Stimulated activated CD8-positive, alpha-beta memory T cell treated with anti-CD3 and anti-CD28 coated beads, Interleukin-4, amount 100 ng/mL, for 1 hour (primary cell): Measurements from ENCODE around the gene NTSR1.

Experiments
- DNase-seq, 2 donors: peaks; one replicate each; pipeline ENCODE4 v3.0.0-alpha.2; 2020; ENCODE audit warnings: low read depth in 2 of 2, low spot score in 1 of 2

The NTSR1 gene

GRCh38 chr20:62780696-62781095 lies 72.1 kb downstream of the NTSR1 start:
- DNase-seq, result no peak

- no peak for DNase-seq
Observed at GRCh38 chr20:62782149-62782892, 73.7 kb downstream of the NTSR1 start.

GRCh38 chr20:62782893-62783278 lies 74.2 kb downstream of the NTSR1 start:
- DNase-seq, result no peak

GRCh38 chr20:62784497-62784896 lies 75.9 kb downstream of the NTSR1 start:
- no peak for DNase-seq

GRCh38 chr20:62785393-62785792 lies 76.8 kb downstream of the NTSR1 start:
- DNase-seq, result no peak

- no peak for DNase-seq
Observed at GRCh38 chr20:62786157-62786556, 77.5 kb downstream of the NTSR1 start.

- no peak for DNase-seq
Observed at GRCh38 chr20:62787321-62787720, 78.7 kb downstream of the NTSR1 start.

GRCh38 chr20:62787866-62788265 lies 79.2 kb downstream of the NTSR1 start:
- no peak for DNase-seq

- DNase-seq, result no peak
Observed at GRCh38 chr20:62788607-62789006, 80.0 kb downstream of the NTSR1 start.

GRCh38 chr20:62790075-62790474 lies 81.4 kb downstream of the NTSR1 start:
- no peak for DNase-seq

- peak; percentile 34 to 51 for DNase-seq
Observed at GRCh38 chr20:62791301-62792181, 82.9 kb downstream of the NTSR1 start.

GRCh38 chr20:62792182-62792939 lies 83.7 kb downstream of the NTSR1 start:
- no peak for DNase-seq

GRCh38 chr20:62792940-62793756 lies 84.5 kb downstream of the NTSR1 start:
- no peak for DNase-seq

- DNase-seq, result no peak
Observed at GRCh38 chr20:62793757-62794006, 85.0 kb downstream of the NTSR1 start.

GRCh38 chr20:62794007-62794724 lies 85.5 kb downstream of the NTSR1 start:
- DNase-seq, result peak; percentile 83 to 89

GRCh38 chr20:62795023-62795761 lies 86.6 kb downstream of the NTSR1 start:
- DNase-seq, result peak; percentile 16 to 40

GRCh38 chr20:62796699-62797491 lies 88.3 kb downstream of the NTSR1 start:
- no peak for DNase-seq

GRCh38 chr20:62797671-62798532 lies 89.3 kb downstream of the NTSR1 start:
- no peak for DNase-seq
